Skeletal muscle tissue (tissue), 4 donors: Measurements from ENCODE around the gene PADI6. TPM values are rescaled to one million over a fixed set of nuclear protein-coding genes. Genes with fewer than 3 reads are reported as not detected.
"Not testable (repeated sequence)": the region's sequence is repeated elsewhere in the genome, so short reads cannot be mapped to it uniquely, and the experiment has no call there.

Source experiments
- H3K27ac ChIP-seq: one replicate; pipeline ENCODE4 v1.7.0; 2013; ENCODE audit warnings: mild to moderate bottlenecking, low read depth, low read length, inconsistent platforms
- H3K27me3 ChIP-seq, 3 donors: one replicate each; pipeline ENCODE4 v1.7.0; 2013; ENCODE audit warnings: low read length in 3 of 3; ENCODE audit not compliant: control insufficient read depth in 3 of 3, insufficient read depth in 3 of 3
- H3K36me3 ChIP-seq, 3 donors: one replicate each; pipeline ENCODE4 v1.7.0; 2013; ENCODE audit warnings: low read length in 3 of 3; ENCODE audit not compliant: control insufficient read depth in 3 of 3, insufficient read depth in 3 of 3
- H3K4me1 ChIP-seq, 3 donors: one replicate each; pipeline ENCODE4 v1.7.0; 2013; ENCODE audit warnings: low read length in 3 of 3, mild to moderate bottlenecking in 3 of 3; ENCODE audit not compliant: control insufficient read depth in 3 of 3, insufficient read depth in 3 of 3
- H3K4me3 ChIP-seq, 3 donors: one replicate each; pipeline ENCODE4 v1.7.0; 2013; ENCODE audit warnings: low read length in 3 of 3
- H3K9ac ChIP-seq, 3 donors: one replicate each; pipeline ENCODE4 v1.7.0; 2013; ENCODE audit warnings: low read length in 3 of 3, mild to moderate bottlenecking in 3 of 3, moderate library complexity in 2 of 3, low read depth in 1 of 3
- H3K9me3 ChIP-seq, 3 donors: one replicate each; pipeline ENCODE4 v1.7.0; 2013; ENCODE audit warnings: low read length in 3 of 3; ENCODE audit not compliant: control insufficient read depth in 3 of 3
- total RNA-seq: library from RNA; depleted of rRNA; stranded (reverse); fragments of >200 nt; gene quantifications from one replicate; pipeline ENCODE4 v1.2.3, GENCODE V29; 2014
- donor health status: Osteomylitis.

The PADI6 gene
- total RNA-seq, 1 donor from 2014 or later, result not detected

GRCh38 chr1:17345506-17345905 is 26.5 kb upstream of the PADI6 start:
- H3K27ac ChIP-seq, H3K9me3 ChIP-seq, H3K4me1 ChIP-seq, H3K9ac ChIP-seq, H3K4me3 ChIP-seq, H3K36me3 ChIP-seq: not testable (repeated sequence)
- H3K27me3 ChIP-seq, result peaks cover 23 to 29% (median 24%) of the 10 kb centered on the region in 3 donors

GRCh38 chr1:17346046-17346789 is 25.8 kb upstream of the PADI6 start:
- no peaks in the 10 kb centered on the region for H3K4me1 ChIP-seq
- H3K27me3 ChIP-seq, result peaks cover 22 to 29% (median 23%) of the 10 kb centered on the region in 3 donors
- no peaks in the 10 kb centered on the region for H3K9me3 ChIP-seq
- no peaks in the 10 kb centered on the region for H3K36me3 ChIP-seq
- H3K27ac ChIP-seq, result no peak overlapping the region
- H3K4me3 ChIP-seq, result no peak overlapping the region
- no peak overlapping the region for H3K9ac ChIP-seq

- Histone ChIP-seq H3K27me3 (peaks cover 25 to 34% (median 33%) of the 10 kb centered on the region in 3 donors), H3K9ac (no peak overlapping the region)
Observed at GRCh38 chr1:17347769-17348592, 24.0 kb upstream of the PADI6 start.

GRCh38 chr1:17348593-17349234 is 23.3 kb upstream of the PADI6 start:
- Histone ChIP-seq H3K27me3 (peaks cover 28 to 39% (median 38%) of the 10 kb centered on the region in 3 donors), H3K27ac (no peak overlapping the region), H3K4me3 (no peak overlapping the region), H3K36me3 (no peaks in the 10 kb centered on the region), H3K4me1 (no peaks in the 10 kb centered on the region), H3K9ac (no peak overlapping the region), H3K9me3 (no peaks in the 10 kb centered on the region)

More at GRCh38 chr1:17347769-17348592, 24.0 kb upstream of the PADI6 start:
- Histone ChIP-seq H3K9me3 (no peaks in the 10 kb centered on the region), H3K4me3 (no peak overlapping the region), H3K27ac (no peak overlapping the region), H3K36me3 (no peaks in the 10 kb centered on the region), H3K4me1 (no peaks in the 10 kb centered on the region)

- Histone ChIP-seq H3K27me3 (peaks cover 32 to 43% (median 39%) of the 10 kb centered on the region in 3 donors), H3K27ac (no peak overlapping the region), H3K4me1 (no peaks in the 10 kb centered on the region), H3K36me3 (no peaks in the 10 kb centered on the region), H3K9me3 (no peaks in the 10 kb centered on the region), H3K9ac (no peak overlapping the region), H3K4me3 (no peak overlapping the region)
Observed at GRCh38 chr1:17350083-17350482, 21.9 kb upstream of the PADI6 start.

- no peaks in the 10 kb centered on the region for H3K36me3 ChIP-seq
- H3K4me1 ChIP-seq, result no peaks in the 10 kb centered on the region
- H3K4me3 ChIP-seq, result no peak overlapping the region
- peaks cover 31 to 41% (median 36%) of the 10 kb centered on the region in 3 donors for H3K27me3 ChIP-seq
- H3K9me3 ChIP-seq, result no peaks in the 10 kb centered on the region
- H3K27ac ChIP-seq, result no peak overlapping the region
- H3K9ac ChIP-seq, result no peak overlapping the region
Observed at GRCh38 chr1:17350928-17351446, 21.0 kb upstream of the PADI6 start.

GRCh38 chr1:17351598-17352324 is 20.2 kb upstream of the PADI6 start:
- Histone ChIP-seq H3K27ac (no peak overlapping the region), H3K4me1 (no peaks in the 10 kb centered on the region), H3K9ac (no peak overlapping the region), H3K36me3 (no peaks in the 10 kb centered on the region), H3K27me3 (peaks cover 31 to 38% (median 34%) of the 10 kb centered on the region in 3 donors), H3K9me3 (no peaks in the 10 kb centered on the region), H3K4me3 (no peak overlapping the region)

- no peak overlapping the region for H3K27ac ChIP-seq
- H3K27me3 ChIP-seq, result peaks cover 31 to 38% (median 34%) of the 10 kb centered on the region in 3 donors
- H3K36me3 ChIP-seq, result no peaks in the 10 kb centered on the region
- H3K9ac ChIP-seq, result no peak overlapping the region
- no peaks in the 10 kb centered on the region for H3K9me3 ChIP-seq
- no peaks in the 10 kb centered on the region for H3K4me1 ChIP-seq
- no peak overlapping the region for H3K4me3 ChIP-seq
Observed at GRCh38 chr1:17352419-17352909, 19.5 kb upstream of the PADI6 start.

GRCh38 chr1:17355898-17356297 is 16.1 kb upstream of the PADI6 start:
- Histone ChIP-seq H3K4me3 (no peak overlapping the region), H3K27ac (no peak overlapping the region), H3K36me3 (no peaks in the 10 kb centered on the region), H3K4me1 (no peaks in the 10 kb centered on the region), H3K9ac (no peak overlapping the region), H3K27me3 (peaks cover 20 to 42% (median 25%) of the 10 kb centered on the region in 3 donors), H3K9me3 (no peaks in the 10 kb centered on the region)
